KMS-11 (cell line): Measurements from ENCODE around the gene HDAC4.
A peak's percentile ranks its signal among the peaks of the same experiment; 100 is the strongest.

Source experiments
- H2AFZ ChIP-seq: fragments of 200-600 bp; sonication (generic); 2 replicates; pipeline ENCODE4 v1.6.1; 2016; ENCODE audit warnings: antibody characterized with exemption, mixed run types, low read depth
- H3K27ac ChIP-seq: fragments of 200-600 bp; sonication (generic); 2 replicates; pipeline ENCODE4 v1.6.1; 2016; ENCODE audit warnings: mild to moderate bottlenecking, mixed run types
- H3K27me3 ChIP-seq: fragments of 200-600 bp; sonication (generic); 2 replicates; pipeline ENCODE4 v1.6.1; 2017; ENCODE audit warnings: mild to moderate bottlenecking, low read depth, mixed run types, moderate library complexity; ENCODE audit not compliant: insufficient read depth
- H3K36me3 ChIP-seq: fragments of 200-600 bp; sonication (generic); 2 replicates; pipeline ENCODE4 v1.6.1; 2017; ENCODE audit warnings: mild to moderate bottlenecking, mixed run types; ENCODE audit not compliant: insufficient read depth
- H3K4me1 ChIP-seq: fragments of 200-600 bp; sonication (generic); 2 replicates; pipeline ENCODE4 v1.6.1; 2016; ENCODE audit warnings: mild to moderate bottlenecking, low read depth, mixed run types; ENCODE audit not compliant: poor library complexity, severe bottlenecking
- H3K4me2 ChIP-seq: fragments of 200-600 bp; sonication (generic); 2 replicates; pipeline ENCODE4 v1.7.0; 2016; ENCODE audit warnings: mild to moderate bottlenecking, mixed run types
- H3K4me3 ChIP-seq: fragments of 200-600 bp; sonication (generic); IDR thresholded peaks from 2 replicates; pipeline ENCODE4 v1.6.1; 2017; ENCODE audit warnings: low read depth, low read length, mixed read lengths; ENCODE audit not compliant: insufficient read depth
- H3K79me2 ChIP-seq: fragments of 200-600 bp; sonication (generic); 2 replicates; pipeline ENCODE4 v1.6.1; 2016; ENCODE audit warnings: low read depth, mixed run types; ENCODE audit not compliant: insufficient read depth
- H3K9ac ChIP-seq: fragments of 200-600 bp; sonication (generic); 2 replicates; pipeline ENCODE4 v1.6.1; 2016; ENCODE audit warnings: mild to moderate bottlenecking, mixed run types
- H4K20me1 ChIP-seq: fragments of 200-600 bp; sonication (generic); 2 replicates; pipeline ENCODE4 v1.6.1; 2016; ENCODE audit warnings: mild to moderate bottlenecking, mixed run types; ENCODE audit not compliant: insufficient read depth
- TF ChIP-seq, protein P1 (sequence below): fragments of 200-600 bp; sonication (generic); conservative IDR thresholded peaks from 2 replicates; pipeline ENCODE4 v1.6.1; 2017; ENCODE audit warnings: low read depth, mild to moderate bottlenecking, antibody characterized with exemption, low read length, moderate library complexity, mixed read lengths

HDAC4 gene

GRCh38 chr2:239117831-239118230 lies 283.0 kb downstream of the HDAC4 start:
- H3K27ac ChIP-seq: no peak overlapping the region
- H3K9ac ChIP-seq: no peak overlapping the region
- TF ChIP-seq, protein P1, sequence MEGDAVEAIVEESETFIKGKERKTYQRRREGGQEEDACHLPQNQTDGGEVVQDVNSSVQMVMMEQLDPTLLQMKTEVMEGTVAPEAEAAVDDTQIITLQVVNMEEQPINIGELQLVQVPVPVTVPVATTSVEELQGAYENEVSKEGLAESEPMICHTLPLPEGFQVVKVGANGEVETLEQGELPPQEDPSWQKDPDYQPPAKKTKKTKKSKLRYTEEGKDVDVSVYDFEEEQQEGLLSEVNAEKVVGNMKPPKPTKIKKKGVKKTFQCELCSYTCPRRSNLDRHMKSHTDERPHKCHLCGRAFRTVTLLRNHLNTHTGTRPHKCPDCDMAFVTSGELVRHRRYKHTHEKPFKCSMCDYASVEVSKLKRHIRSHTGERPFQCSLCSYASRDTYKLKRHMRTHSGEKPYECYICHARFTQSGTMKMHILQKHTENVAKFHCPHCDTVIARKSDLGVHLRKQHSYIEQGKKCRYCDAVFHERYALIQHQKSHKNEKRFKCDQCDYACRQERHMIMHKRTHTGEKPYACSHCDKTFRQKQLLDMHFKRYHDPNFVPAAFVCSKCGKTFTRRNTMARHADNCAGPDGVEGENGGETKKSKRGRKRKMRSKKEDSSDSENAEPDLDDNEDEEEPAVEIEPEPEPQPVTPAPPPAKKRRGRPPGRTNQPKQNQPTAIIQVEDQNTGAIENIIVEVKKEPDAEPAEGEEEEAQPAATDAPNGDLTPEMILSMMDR: no peak
- H2AFZ ChIP-seq: no peak overlapping the region
- no peak overlapping the region for H3K4me3 ChIP-seq
- peak overlapping the region; percentile 83 for H3K4me2 ChIP-seq
- no peaks in the 10 kb centered on the region for H3K27me3 ChIP-seq
- H4K20me1 ChIP-seq: no peaks in the 10 kb centered on the region
- no peaks in the 10 kb centered on the region for H3K79me2 ChIP-seq
- H3K4me1 ChIP-seq: peaks cover 24% of the 10 kb centered on the region
- H3K36me3 ChIP-seq: no peaks in the 10 kb centered on the region

DNA sequence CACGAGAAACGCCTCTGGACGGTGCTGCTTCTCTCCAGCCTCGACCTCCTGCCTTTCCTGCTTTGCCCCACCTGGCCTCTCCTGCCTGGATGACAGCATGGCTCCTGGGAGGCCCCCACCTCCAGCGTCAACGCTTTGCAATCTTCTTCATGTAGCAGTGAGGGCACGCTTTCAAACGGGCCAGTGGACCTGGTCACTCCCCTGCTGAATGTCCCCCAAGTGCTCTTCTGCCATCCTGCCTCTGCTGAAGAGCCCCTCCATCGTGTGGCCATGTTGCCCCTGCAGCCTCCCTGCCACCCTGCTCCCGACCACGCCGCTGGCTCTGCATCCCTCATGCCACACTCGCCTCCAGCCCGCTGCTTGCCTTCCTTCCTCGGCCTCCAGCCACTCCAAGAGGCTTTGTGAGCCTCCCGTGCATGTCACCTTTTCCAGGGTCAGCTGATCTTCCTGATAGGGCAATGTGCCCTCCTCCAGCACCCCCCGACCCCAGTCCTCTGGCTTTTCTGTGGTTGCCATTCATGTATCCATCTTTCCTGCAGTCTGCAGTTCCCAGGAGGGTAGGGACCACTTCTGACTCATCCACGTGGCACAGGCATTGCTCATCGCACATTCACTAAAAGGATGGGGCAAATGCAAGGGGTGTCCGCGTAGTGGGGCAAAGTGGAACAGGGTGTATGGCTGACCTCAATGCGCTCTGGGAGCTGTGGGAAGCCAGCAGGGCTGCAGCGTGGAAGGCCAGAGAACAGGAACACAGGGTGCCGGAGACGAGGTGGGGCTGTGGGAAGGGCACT lies 284.2 kb downstream of the HDAC4 start:
- Histone ChIP-seq H3K4me3 (no peak overlapping the region), H3K36me3 (no peaks in the 10 kb centered on the region), H3K79me2 (no peaks in the 10 kb centered on the region), H3K4me2 (no peak overlapping the region), H4K20me1 (no peaks in the 10 kb centered on the region), H3K27me3 (no peaks in the 10 kb centered on the region), H3K27ac (no peak overlapping the region), H3K9ac (no peak overlapping the region), H2AFZ (no peak overlapping the region), H3K4me1 (peaks cover 24% of the 10 kb centered on the region)
- TF ChIP-seq, protein P1: no peak

- no peaks in the 10 kb centered on the region for H3K27me3 ChIP-seq
- H3K27ac ChIP-seq: no peak overlapping the region
- no peak overlapping the region for H2AFZ ChIP-seq
- H3K4me1 ChIP-seq: peaks cover 24% of the 10 kb centered on the region
- H3K4me3 ChIP-seq: no peak overlapping the region
- no peaks in the 10 kb centered on the region for H4K20me1 ChIP-seq
- no peaks in the 10 kb centered on the region for H3K79me2 ChIP-seq
- no peaks in the 10 kb centered on the region for H3K36me3 ChIP-seq
- H3K4me2 ChIP-seq: no peak overlapping the region
- no peak overlapping the region for H3K9ac ChIP-seq
- TF ChIP-seq, protein P1: no peak
Observed at GRCh38 chr2:239115616-239116015, 285.2 kb downstream of the HDAC4 start.

DNA sequence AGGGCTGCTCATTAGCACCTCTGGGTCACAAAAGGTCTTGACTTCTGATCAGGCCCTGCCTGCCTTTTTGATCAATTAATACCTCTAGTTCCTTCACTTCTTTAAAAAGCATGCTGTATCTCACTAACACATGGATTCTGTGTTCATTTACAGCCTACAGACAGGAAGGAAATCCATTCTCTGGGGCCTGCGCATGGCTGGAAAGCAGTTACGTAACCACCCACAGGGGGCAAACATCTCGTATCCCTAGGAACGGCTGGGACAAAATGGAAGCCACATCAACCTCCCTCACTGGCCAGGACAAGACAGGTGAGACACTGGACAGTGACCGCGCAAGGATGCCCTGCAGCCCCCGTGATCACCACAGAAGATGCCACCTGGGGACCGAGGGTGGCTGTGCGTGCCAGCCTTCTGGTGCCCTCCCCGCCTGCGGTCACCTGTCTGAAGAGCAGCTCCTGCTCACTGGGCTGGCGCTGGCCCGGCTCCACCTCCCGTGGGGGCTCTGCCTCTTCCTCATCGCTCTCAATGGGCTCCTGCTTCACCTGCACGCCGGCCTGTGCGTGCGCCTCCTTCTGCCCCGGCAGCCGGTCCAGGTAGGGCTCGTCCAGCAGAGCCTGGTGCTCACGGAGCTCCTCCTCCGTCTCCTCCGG lies 286.1 kb downstream of the HDAC4 start:
- H2AFZ ChIP-seq: no peak overlapping the region
- H3K4me3 ChIP-seq: no peak overlapping the region
- no peak overlapping the region for H3K27ac ChIP-seq
- no peaks in the 10 kb centered on the region for H3K27me3 ChIP-seq
- no peaks in the 10 kb centered on the region for H4K20me1 ChIP-seq
- H3K36me3 ChIP-seq: no peaks in the 10 kb centered on the region
- H3K4me2 ChIP-seq: no peak overlapping the region
- no peak overlapping the region for H3K9ac ChIP-seq
- TF ChIP-seq, protein P1: no peak
- H3K4me1 ChIP-seq: peaks cover 19% of the 10 kb centered on the region
- no peaks in the 10 kb centered on the region for H3K79me2 ChIP-seq
